GM06990 (cell line): ENCODE data around the gene PNPLA8.
"Not testable (repeated sequence)": the region's sequence is repeated elsewhere in the genome, so short reads cannot be mapped to it uniquely, and the experiment has no call there.

ENCODE experiments used
- DNase-seq: peaks from one replicate; pipeline ENCODE4 v3.0.0-alpha.2; 2011; ENCODE audit not compliant: insufficient read length; ENCODE audit errors: extremely low read depth
- H3K27me3 ChIP-seq: replicated peaks from 2 replicates; pipeline ENCODE4 v1.6.0; 2011; ENCODE audit warnings: low read length; ENCODE audit not compliant: control insufficient read depth, insufficient read depth
- H3K36me3 ChIP-seq: 2 replicates; pipeline ENCODE4 v1.5.1; 2011; ENCODE audit warnings: low read length; ENCODE audit not compliant: control insufficient read depth, insufficient read depth
- H3K4me3 ChIP-seq: replicated peaks from 2 replicates; pipeline ENCODE4 v1.5.1; 2011; ENCODE audit warnings: low read depth, mild to moderate bottlenecking, control low read depth, low read length
- TF ChIP-seq, protein P1 (sequence below): IDR thresholded peaks from 2 replicates; pipeline ENCODE4 v1.5.1; 2011; ENCODE audit warnings: low read length, control low read depth, mild to moderate bottlenecking, inconsistent platforms; ENCODE audit not compliant: insufficient read depth, poor library complexity, severe bottlenecking

PNPLA8 gene

DNA sequence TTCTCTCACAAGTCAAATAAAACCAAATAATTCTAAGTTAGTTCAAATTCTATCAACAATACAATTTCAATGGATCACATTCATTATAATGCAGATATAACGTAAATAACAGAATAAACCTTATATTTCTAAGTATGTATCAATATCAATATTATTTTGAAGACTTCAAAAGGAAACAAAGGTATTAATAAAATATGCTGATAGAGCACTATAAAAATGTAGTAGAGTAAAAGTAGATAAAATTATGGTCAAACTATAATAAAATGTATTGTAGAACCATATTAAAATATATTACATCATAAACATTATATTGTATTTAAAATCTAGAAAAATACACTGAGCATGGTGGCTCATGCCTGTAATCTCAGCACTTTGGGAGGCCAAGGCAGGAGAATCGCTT is 46.2 kb downstream of the PNPLA8 start:
- DNase-seq, result no peak
- no peaks in the 10 kb centered on the region for H3K36me3 ChIP-seq
- H3K27me3 ChIP-seq, result no peaks in the 10 kb centered on the region
- H3K4me3 ChIP-seq, result no peak overlapping the region
- TF ChIP-seq, protein P1, sequence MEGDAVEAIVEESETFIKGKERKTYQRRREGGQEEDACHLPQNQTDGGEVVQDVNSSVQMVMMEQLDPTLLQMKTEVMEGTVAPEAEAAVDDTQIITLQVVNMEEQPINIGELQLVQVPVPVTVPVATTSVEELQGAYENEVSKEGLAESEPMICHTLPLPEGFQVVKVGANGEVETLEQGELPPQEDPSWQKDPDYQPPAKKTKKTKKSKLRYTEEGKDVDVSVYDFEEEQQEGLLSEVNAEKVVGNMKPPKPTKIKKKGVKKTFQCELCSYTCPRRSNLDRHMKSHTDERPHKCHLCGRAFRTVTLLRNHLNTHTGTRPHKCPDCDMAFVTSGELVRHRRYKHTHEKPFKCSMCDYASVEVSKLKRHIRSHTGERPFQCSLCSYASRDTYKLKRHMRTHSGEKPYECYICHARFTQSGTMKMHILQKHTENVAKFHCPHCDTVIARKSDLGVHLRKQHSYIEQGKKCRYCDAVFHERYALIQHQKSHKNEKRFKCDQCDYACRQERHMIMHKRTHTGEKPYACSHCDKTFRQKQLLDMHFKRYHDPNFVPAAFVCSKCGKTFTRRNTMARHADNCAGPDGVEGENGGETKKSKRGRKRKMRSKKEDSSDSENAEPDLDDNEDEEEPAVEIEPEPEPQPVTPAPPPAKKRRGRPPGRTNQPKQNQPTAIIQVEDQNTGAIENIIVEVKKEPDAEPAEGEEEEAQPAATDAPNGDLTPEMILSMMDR, result no peak

DNA sequence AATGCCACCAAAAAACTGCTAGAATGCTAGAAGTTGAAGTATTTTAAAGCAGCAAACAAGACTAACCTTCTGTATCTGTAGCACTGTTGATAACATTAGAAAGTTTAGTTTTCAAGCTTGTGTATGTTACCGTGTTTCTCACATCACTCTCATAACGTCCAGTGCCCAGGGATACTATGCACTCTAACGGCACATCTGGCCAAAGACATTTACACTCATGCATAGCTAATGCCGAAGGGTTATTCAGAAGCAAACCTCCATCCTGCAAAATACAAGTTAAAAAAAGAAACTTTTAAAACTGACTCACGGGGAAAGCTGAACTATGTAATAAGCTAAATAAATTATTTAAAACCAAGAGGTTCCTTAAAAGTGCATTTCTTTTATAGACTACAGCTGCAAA is 46.8 kb downstream of the PNPLA8 start:
- H3K27me3 ChIP-seq, result no peaks in the 10 kb centered on the region
- no peaks in the 10 kb centered on the region for H3K36me3 ChIP-seq
- no peak for DNase-seq
- no peak overlapping the region for H3K4me3 ChIP-seq
- TF ChIP-seq, protein P1, result no peak

DNA sequence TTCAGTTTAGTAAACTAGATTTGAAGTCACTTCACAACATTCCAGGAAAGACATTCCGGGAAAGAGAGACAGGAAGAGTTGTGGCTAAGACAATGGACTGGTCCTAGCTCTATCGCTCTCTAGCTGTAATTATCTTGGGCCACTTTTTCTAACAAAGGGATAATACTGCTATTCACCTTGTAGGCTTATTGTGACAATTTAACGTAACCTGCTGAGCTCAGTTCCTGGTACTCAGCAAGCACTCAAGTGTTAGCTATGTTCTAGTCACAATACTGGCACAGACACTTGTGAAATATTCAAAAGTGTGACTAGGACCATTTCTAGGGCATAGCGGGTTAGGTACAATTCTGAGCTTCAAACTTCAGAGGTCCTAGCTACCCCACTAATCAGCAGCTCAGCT is 57.7 kb downstream of the PNPLA8 start:
- Histone ChIP-seq H3K36me3 (no peaks in the 10 kb centered on the region), H3K27me3 (no peaks in the 10 kb centered on the region), H3K4me3 (no peak overlapping the region)
- TF ChIP-seq, protein P1, result no peak
- no peak for DNase-seq

DNA sequence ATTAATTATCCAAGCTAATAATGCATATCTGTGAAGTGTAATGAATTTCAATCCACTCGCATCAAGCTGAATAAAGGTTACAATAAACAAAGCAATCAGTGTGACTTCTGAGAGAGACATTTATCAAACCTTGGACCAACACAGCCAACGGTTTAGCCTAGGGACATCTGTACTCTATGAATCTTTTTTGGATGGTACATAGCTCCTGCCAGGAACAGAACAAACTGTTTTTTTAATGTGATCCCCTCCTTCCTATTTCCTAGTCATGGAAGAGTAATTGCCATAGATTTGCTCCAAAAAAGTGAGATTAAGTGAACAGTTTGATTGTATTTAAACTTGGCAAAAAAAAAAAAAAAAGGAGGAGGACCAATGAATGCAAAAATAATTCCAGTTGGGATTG is 58.5 kb downstream of the PNPLA8 start:
- no peaks in the 10 kb centered on the region for H3K36me3 ChIP-seq
- no peak overlapping the region for H3K4me3 ChIP-seq
- DNase-seq, result no peak
- no peaks in the 10 kb centered on the region for H3K27me3 ChIP-seq
- TF ChIP-seq, protein P1, result no peak

DNA sequence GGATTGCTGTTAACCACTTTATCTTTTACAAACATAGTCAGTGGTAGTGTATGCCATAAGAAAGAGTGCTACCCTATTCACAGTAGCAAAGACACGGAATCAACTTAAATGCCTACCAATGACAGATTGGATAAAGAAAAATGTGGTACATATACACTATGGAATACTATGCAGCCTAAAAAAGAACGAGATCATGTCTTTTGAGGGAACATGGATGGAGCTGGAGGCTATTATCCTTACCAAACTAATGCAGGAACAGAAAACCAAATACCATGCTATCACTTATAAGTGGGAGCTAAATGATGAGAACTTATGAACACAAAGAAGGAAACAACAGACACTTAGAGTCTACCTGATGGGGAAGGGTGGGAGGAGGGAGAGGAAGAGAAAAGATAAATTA is 59.6 kb downstream of the PNPLA8 start:
- not testable (repeated sequence) for H3K36me3 ChIP-seq, H3K4me3 ChIP-seq, DNase-seq, H3K27me3 ChIP-seq

DNA sequence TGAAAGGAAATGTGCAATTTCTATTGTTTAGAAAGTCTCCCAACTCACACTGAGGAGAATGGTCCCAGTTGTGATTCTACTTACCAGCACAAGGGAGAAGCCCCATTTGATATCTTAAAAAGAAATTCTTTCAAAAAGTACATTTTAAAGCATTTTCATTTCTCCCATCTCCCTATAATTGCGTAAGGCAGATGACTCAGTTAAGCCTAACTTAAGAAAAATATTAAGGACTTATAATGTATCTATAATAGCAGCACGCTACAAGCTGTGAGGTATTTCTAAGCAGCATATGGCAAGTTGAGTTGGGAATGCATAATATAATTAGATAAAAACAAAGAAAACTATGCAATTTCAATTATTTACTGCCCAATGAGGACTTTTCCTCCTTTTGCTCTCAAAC is 61.2 kb downstream of the PNPLA8 start:
- no peak overlapping the region for H3K4me3 ChIP-seq
- H3K36me3 ChIP-seq, result no peaks in the 10 kb centered on the region
- DNase-seq, result no peak
- TF ChIP-seq, protein P1, result no peak
- H3K27me3 ChIP-seq, result peaks cover 1% of the 10 kb centered on the region; the same call in 1 of the 2 replicates
